Stimulated activated CD4-positive, alpha-beta T cell treated with anti-CD3 and anti-CD28 coated beads, Interleukin-1b, Interleukin-23, amount 100 ng/mL, for 4 hours (primary cell): ENCODE measurements around the gene ZFP1.
"Not testable (repeated sequence)": the region's sequence is repeated elsewhere in the genome, so short reads cannot be mapped to it uniquely, and the experiment has no call there.

Source experiments
- DNase-seq, 2 donors: peaks; one replicate each; pipeline ENCODE4 v3.0.0-alpha.2; 2020; ENCODE audit warnings: low read depth in 2 of 2

Gene ZFP1

GRCh38 chr16:75112734-75113491 lies 35.4 kb upstream of the ZFP1 start:
- DNase-seq, result no peak

- no peak for DNase-seq
Measured at GRCh38 chr16:75113541-75114121, 34.7 kb upstream of the ZFP1 start.

- DNase-seq, result no peak
Measured at GRCh38 chr16:75114179-75114945, 34.0 kb upstream of the ZFP1 start.

DNA sequence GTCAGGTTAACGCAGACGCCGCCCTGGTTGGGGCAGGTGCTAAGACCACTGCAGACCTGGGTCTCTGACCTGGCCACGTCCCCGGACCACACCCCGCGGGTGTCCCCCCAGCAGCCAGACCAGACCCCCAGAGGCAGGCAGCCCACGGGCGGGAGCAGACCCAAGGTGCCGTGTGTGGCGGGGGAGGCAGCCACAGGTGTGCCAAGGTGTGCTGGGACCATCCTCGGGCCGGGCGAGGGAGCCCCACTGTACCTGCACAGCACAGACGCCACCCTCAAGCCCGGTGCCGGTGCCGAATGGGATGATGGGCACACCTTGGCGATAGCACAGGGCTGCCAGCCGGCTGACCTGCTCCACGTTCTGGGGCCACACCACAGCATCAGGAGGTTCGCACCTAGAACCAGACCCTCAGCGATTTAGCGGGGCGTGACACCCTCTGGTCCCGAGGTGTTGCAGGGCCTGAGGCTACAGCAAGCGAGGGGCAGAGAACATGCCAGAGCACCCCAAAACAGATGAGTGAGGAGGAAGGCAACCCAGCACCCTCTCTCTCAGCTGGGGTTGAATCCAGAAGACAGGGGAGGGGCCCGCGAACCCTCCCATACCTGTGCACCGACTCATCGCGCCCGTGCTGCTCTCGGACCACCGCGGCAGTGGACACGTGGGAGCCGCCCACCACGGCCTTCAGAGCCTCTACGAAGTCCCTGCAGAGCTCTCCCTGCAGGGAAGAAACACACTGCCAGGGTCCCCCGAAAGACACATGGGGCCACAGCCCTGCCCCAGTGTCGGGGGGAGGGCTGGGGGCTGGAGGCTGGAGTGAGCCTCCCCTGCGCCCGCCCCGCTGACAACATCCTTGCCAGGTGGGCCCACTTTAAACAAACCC lies 33.1 kb upstream of the ZFP1 start:
- DNase-seq, result no peak

- no peak for DNase-seq
Measured at GRCh38 chr16:75116081-75116910, 32.0 kb upstream of the ZFP1 start, which contains the start of gene LDHD. TSS of gene LDHD (minus strand) at chr16:75116780. CDS start at chr16:75116720, 60 bp downstream.

DNA sequence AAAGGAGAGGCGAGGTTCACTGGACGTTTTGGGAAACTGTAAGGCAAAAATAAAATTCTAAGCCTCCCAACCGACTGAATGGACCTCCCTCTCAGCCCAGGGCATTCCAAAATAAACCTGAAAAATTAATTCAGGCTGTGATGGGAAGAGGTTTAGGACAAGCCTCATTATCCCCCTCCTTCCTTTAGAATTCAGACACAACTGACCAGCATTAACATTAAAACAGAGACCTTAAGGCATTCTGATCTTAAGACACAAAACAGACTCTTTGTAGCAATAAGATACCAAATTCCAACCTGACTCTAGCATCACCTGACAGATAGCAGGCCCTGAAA lies 31.4 kb upstream of the ZFP1 start:
- no peak for DNase-seq

DNA sequence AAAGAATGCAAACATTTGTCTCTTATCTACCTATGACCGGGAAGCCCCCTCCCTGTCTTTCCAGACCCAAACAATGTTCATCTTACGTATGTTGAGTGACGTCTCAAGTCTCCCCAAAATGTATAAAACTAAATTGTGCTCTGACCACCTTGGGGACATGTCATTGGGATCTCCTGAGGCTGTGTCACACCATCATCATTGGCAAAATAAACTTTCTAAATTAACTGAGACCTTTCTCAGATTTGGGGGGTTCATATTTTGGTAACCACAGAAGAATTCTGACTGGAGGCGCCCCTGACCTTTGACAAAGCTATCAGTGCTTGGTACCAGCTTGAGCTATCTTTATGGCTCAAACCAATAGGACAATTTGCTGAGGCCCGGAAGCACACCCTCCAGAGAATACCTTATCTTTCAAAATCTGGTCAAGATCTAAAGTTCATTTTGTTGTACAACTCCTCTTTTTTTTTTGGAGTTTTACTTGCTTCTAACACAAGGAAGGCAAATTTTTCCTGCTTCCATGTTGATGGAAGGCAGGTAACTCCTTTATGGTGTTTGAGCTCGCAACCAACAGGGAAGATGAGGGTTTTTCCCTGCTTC lies 29.3 kb upstream of the ZFP1 start:
- no peak for DNase-seq

DNA sequence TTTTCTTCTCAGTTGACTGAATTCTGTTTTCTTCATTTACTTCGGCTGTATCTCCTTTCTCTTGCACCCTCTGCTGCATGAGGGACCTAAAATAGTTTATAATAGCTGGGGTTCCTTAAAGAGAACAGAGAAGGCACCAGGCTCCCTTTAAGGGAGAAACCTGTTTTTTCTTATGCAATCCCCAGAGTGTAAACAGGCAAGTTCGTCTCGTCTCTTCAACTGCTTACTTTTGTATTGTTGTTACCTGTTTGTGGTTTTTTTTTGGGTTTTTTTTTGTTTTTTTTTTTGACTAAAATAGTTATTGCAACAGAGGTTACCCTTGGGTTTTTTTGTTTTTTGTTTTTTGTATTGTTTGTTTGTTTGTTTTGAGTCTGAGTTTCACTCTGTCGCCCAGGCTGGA lies 28.1 kb upstream of the ZFP1 start:
- DNase-seq, result no peak

GRCh38 chr16:75121949-75122568 lies 26.3 kb upstream of the ZFP1 start:
- no peak for DNase-seq

DNA sequence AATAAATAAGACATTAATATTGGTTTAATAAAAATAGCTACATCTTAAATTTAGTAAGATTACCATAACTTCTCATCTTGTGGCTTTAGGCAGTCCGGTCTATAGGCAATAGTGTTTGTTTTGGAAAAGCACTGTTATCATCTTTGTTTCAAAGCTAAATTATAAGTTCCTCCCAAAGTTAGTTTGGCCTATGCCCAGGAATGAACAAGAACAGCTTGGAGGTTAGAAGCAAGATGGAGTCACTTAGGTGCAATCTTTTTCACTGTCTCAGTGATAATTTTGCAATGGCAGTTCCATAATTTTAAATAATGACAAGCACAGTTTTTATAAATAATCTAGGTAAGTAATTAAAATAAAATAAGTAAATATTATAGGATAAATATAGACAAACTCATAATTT lies 25.7 kb upstream of the ZFP1 start:
- DNase-seq, result no peak

DNA sequence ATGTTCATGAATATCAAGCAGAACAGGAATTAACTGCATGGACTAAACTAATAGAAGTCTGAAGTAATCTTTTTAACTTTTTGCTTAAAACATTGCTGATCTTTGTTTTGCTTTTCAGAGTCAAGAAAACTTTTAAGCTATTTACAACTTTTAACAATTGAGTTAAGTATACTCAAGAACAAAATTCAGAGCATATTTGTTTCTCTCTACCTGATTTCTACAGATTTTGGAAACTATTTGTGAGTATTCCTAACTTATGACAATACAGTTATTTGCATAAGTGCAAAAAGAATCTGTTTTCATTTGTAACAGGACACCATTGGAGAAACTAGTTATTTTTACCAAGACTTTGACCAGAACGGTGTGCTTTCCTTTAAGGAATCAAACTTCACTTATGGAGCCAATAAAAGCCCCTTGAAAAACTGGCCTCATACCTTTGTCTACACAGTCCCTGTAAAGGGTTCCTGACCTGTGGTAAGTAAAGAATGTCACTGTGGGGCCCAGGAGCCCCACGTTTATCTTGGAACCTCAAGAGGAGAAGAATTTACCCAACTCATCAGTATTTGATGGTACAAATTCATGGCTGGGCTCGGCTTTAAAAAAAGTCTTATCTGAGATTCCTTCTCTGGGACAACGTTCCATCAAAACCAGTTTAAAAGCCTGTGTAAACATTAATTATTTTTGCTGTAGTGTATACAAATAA lies 20.5 kb upstream of the ZFP1 start:
- no peak for DNase-seq

GRCh38 chr16:75129421-75130149 lies 18.7 kb upstream of the ZFP1 start:
- not testable (repeated sequence) for DNase-seq

- no peak for DNase-seq
Measured at GRCh38 chr16:75130150-75130771, 18.1 kb upstream of the ZFP1 start.

DNA sequence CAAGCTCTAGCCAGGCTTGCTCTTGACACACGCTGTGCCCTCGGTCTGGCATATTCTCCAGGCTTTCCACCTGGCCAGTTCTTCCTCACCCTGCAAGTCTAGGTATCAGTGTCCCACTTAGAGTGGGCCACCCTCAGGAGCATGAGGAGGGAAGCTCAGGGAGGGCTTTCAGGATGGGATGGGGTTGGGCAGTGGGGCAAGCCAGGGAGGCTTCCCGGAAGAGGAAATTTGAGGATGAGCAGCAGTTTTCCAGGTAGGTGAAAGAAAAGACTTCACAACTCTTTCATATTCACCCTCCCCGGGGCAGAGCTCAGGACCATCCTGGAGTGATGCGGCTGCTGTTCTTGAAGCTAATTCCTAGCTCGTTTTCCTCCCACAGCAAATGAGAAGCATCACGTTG lies 17.2 kb upstream of the ZFP1 start:
- no peak for DNase-seq

- DNase-seq, result no peak
Measured at GRCh38 chr16:75138233-75138632, 10.1 kb upstream of the ZFP1 start.

DNA sequence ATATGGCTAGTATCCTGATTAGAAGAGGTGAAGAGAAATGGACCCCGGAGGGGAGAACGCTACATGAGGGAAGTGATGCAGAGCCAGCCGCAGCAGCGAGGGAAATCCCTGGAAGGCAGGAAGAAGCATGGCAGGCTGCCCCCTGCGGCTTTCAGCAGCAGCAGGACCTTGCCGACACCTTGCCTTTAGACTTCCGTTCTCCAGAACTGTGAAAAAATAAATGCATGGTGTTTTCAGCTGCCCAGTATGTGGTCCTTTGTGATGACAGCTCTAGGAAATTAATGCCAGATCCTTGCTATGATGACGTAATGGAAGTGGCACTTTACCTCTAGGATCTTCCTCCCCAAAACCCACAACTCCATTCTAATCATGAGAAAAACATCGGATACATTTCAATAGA lies 9.7 kb upstream of the ZFP1 start:
- no peak for DNase-seq

- DNase-seq, result no peak
Measured at GRCh38 chr16:75139498-75139897, 8.8 kb upstream of the ZFP1 start.

GRCh38 chr16:75143941-75144340 lies 4.4 kb upstream of the ZFP1 start:
- no peak for DNase-seq

DNA sequence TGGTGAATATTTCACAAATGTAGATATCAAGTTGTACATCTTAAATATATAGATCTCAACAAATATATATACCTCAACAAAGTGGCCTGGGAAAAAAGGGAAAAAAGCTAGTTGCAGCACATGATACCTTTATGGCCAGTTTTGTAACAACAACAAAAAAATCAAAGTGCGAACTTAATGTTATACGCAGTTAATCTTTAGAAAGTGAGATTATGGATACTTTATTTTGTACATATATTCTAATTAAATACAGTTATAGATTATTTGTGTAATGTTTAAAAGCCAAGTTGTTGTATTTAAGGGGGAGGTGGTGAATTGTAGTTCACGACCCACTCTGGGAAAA lies 385 bp upstream of the ZFP1 start:
- no peak for DNase-seq
